Measurements from ENCODE around the gene NFAM1.

DNA sequence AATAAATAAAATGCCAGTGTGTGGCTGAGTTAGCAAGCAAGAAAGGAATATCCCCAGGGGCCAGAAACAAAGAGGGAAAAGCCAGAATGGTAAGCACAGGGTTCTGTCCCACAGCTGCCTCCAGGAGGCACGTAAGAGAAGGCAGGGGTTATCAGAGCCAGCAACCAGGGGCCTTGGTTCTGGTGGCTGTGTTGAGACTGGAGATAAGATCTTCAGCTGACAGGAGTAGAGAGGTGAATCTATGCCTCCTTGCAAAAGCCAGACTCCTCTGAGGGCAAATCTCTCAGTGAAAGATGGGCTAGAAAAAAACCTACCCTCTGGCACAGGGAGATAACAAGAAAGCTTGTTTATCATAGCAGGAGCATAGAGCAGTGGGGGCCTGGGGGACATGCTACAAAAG is 29.8 kb upstream of the NFAM1 start:
- TF ChIP-seq, protein P1, sequence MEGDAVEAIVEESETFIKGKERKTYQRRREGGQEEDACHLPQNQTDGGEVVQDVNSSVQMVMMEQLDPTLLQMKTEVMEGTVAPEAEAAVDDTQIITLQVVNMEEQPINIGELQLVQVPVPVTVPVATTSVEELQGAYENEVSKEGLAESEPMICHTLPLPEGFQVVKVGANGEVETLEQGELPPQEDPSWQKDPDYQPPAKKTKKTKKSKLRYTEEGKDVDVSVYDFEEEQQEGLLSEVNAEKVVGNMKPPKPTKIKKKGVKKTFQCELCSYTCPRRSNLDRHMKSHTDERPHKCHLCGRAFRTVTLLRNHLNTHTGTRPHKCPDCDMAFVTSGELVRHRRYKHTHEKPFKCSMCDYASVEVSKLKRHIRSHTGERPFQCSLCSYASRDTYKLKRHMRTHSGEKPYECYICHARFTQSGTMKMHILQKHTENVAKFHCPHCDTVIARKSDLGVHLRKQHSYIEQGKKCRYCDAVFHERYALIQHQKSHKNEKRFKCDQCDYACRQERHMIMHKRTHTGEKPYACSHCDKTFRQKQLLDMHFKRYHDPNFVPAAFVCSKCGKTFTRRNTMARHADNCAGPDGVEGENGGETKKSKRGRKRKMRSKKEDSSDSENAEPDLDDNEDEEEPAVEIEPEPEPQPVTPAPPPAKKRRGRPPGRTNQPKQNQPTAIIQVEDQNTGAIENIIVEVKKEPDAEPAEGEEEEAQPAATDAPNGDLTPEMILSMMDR (IDR thresholded peaks at IDR 0.05) = no peak
- TF ChIP-seq GATA2 (CRISPR knock-in tag; IDR thresholded peaks at IDR 0.05) = peak; percentile 74
- no peak for TF ChIP-seq YY1 (IDR thresholded peaks at IDR 0.05; ENCODE audit: low read depth)
- TF ChIP-seq, protein P2, sequence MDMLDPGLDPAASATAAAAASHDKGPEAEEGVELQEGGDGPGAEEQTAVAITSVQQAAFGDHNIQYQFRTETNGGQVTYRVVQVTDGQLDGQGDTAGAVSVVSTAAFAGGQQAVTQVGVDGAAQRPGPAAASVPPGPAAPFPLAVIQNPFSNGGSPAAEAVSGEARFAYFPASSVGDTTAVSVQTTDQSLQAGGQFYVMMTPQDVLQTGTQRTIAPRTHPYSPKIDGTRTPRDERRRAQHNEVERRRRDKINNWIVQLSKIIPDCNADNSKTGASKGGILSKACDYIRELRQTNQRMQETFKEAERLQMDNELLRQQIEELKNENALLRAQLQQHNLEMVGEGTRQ (IDR thresholded peaks at IDR 0.05; ENCODE audit: borderline replicate concordance, low read depth, low read length) = no peak
- no peak for TF ChIP-seq JUND (IDR thresholded peaks at IDR 0.05)
- no peak for TF ChIP-seq TEAD4 (IDR thresholded peaks at IDR 0.05; ENCODE audit: borderline replicate concordance, insufficient read depth)
- TF ChIP-seq POLR2AphosphoS5 (IDR thresholded peaks at IDR 0.05; ENCODE audit: low read depth, low read length) = no peak
- TF ChIP-seq EZH2phosphoT487 (IDR thresholded peaks at IDR 0.05; ENCODE audit: borderline replicate concordance, low read depth) = no peak
- no peak for TF ChIP-seq FOXJ3 (CRISPR knock-in tag; IDR thresholded peaks at IDR 0.05)
- TF ChIP-seq, protein P3, sequence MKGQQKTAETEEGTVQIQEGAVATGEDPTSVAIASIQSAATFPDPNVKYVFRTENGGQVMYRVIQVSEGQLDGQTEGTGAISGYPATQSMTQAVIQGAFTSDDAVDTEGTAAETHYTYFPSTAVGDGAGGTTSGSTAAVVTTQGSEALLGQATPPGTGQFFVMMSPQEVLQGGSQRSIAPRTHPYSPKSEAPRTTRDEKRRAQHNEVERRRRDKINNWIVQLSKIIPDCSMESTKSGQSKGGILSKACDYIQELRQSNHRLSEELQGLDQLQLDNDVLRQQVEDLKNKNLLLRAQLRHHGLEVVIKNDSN (IDR thresholded peaks at IDR 0.05; ENCODE audit: borderline replicate concordance, low read depth) = no peak
- TF ChIP-seq TAF1 (IDR thresholded peaks at IDR 0.05; ENCODE audit: borderline replicate concordance, low read depth, low read length) = no peak

Data from SK-N-SH (cell line).